Activated CD4-positive, alpha-beta memory T cell treated with anti-CD3 and anti-CD28 coated beads, Interleukin-2, amount 10 ng/mL, durations not matched to agents 7 days and 5 days (primary cell): ENCODE measurements around the gene SLC35G6. TPM values are rescaled to one million over a fixed set of nuclear protein-coding genes. Genes with fewer than 3 reads are reported as not detected.

Source experiments
- CTCF ChIA-PET: fragments of 350-600 bp; sonication (Branson Sonifier 250); formaldehyde crosslinking; loops from one replicate; lab custom pipeline; 2021; ENCODE audit warnings: antibody characterized with exemption, inconsistent platforms; lab: Charles Lee
- POLR2A ChIA-PET: fragments of 350-600 bp; sonication (Branson Sonifier 250); formaldehyde crosslinking; loops from one replicate; lab custom pipeline; 2021; ENCODE audit warnings: antibody characterized with exemption; lab: Charles Lee
- DNase-seq: peaks from one replicate; pipeline ENCODE4 v3.0.0-alpha.2; 2020
- H3K27ac Mint-ChIP-seq: one replicate; pipeline ENCODE4 v1.8.0; 2021; ENCODE audit warnings: mild to moderate bottlenecking, mixed read lengths
- H3K27me3 Mint-ChIP-seq: one replicate; pipeline ENCODE4 v1.8.0; 2021; ENCODE audit warnings: mixed read lengths
- H3K36me3 Mint-ChIP-seq: one replicate; pipeline ENCODE4 v1.8.0; 2021; ENCODE audit warnings: low read depth, mixed read lengths
- H3K4me1 Mint-ChIP-seq: one replicate; pipeline ENCODE4 v1.8.0; 2021; ENCODE audit warnings: mixed read lengths
- H3K4me3 Mint-ChIP-seq: one replicate; pipeline ENCODE4 v1.8.0; 2021; ENCODE audit warnings: mild to moderate bottlenecking, mixed read lengths
- H3K9me3 Mint-ChIP-seq: one replicate; pipeline ENCODE4 v1.8.0; 2021; ENCODE audit warnings: mixed read lengths
- total RNA-seq, 2 experiments: library from RNA; stranded (reverse); gene quantifications; one replicate each; pipeline ENCODE4 v1.2.3, GENCODE V29; 2021

Gene SLC35G6
- total RNA-seq, 2 experiments from 2014 or later: not detected

GRCh38 chr17:7440834-7441195, 40.4 kb upstream of the SLC35G6 start:
- peaks cover 49% of the 10 kb centered on the region for H3K4me1 Mint-ChIP-seq
- POLR2A ChIA-PET: interaction anchor here (0.7 to 14.4 kb wide), 7 partner anchors 12 to 143 kb away, joined by 3 to 232 read pairs (median 5); partner anchors contain the start of genes MPDU1, POLR2A, SLC35G6 and ZBTB4
- peak; percentile 18 for DNase-seq

GRCh38 chr17:7441266-7441665, 40.0 kb upstream of the SLC35G6 start:
- Mint-ChIP-seq H3K4me1 (peaks cover 48% of the 10 kb centered on the region), H3K36me3 (peaks cover 21% of the 10 kb centered on the region), H3K9me3 (no peaks in the 10 kb centered on the region), H3K27ac (no peak overlapping the region), H3K4me3 (no peak overlapping the region), H3K27me3 (peaks cover 68% of the 10 kb centered on the region)
- POLR2A ChIA-PET: interaction anchor here (1.1 to 14.4 kb wide), 5 partner anchors 12 to 142 kb away, joined by 3 to 232 read pairs (median 5); partner anchors contain the start of genes MPDU1, POLR2A, SLC35G6 and ZBTB4
- CTCF ChIA-PET: interaction anchor here (0.6 to 3.7 kb wide), 5 partner anchors 34 to 120 kb away, joined by 3 to 18 read pairs (median 3); no protein-coding TSS in a partner anchor
- no peak for DNase-seq

More at GRCh38 chr17:7440834-7441195, 40.4 kb upstream of the SLC35G6 start:
- H3K36me3 Mint-ChIP-seq: peaks cover 23% of the 10 kb centered on the region
- H3K4me3 Mint-ChIP-seq: peak overlapping the region; percentile 74
- CTCF ChIA-PET: interaction anchor here (0.6 to 3.7 kb wide), 4 partner anchors 44 to 120 kb away, joined by 3 to 18 read pairs (median 3); no protein-coding TSS in a partner anchor
- no peak overlapping the region for H3K27ac Mint-ChIP-seq
- no peaks in the 10 kb centered on the region for H3K9me3 Mint-ChIP-seq
- H3K27me3 Mint-ChIP-seq: peaks cover 66% of the 10 kb centered on the region

- Mint-ChIP-seq H3K4me3 (no peak overlapping the region), H3K9me3 (no peaks in the 10 kb centered on the region), H3K27me3 (peaks cover 73% of the 10 kb centered on the region), H3K36me3 (peaks cover 21% of the 10 kb centered on the region), H3K4me1 (peaks cover 42% of the 10 kb centered on the region), H3K27ac (no peak overlapping the region)
- CTCF ChIA-PET: interaction anchor here (0.9 to 1.0 kb wide), 2 partner anchors 34 to 91 kb away, joined by 4 read pairs; no protein-coding TSS in a partner anchor
- POLR2A ChIA-PET: interaction anchor here (1.5 to 14.4 kb wide), 3 partner anchors 11 to 40 kb away, joined by 5 to 232 read pairs (median 37); partner anchors contain the start of genes POLR2A, SLC35G6 and ZBTB4
- no peak for DNase-seq
These were observed 39.1 kb upstream of the SLC35G6 start for GRCh38 chr17:7442142-7442541.

GRCh38 chr17:7443499-7444485, 37.5 kb upstream of the SLC35G6 start:
- DNase-seq: no peak
- Mint-ChIP-seq H3K27ac (no peak overlapping the region), H3K9me3 (no peaks in the 10 kb centered on the region), H3K27me3 (peaks cover 70% of the 10 kb centered on the region), H3K36me3 (peaks cover 15% of the 10 kb centered on the region), H3K4me1 (peaks cover 30% of the 10 kb centered on the region), H3K4me3 (no peak overlapping the region)
- ChIA-PET CTCF (interaction anchor here (0.6 to 5.7 kb wide), 7 partner anchors 8 to 145 kb away, joined by 3 to 30 read pairs (median 4); partner anchors contain the start of genes TMEM102 and ZBTB4), POLR2A (interaction anchor here (1.2 to 14.4 kb wide), 8 partner anchors 8 to 244 kb away, joined by 3 to 232 read pairs (median 4); partner anchors contain the start of genes ACAP1, POLR2A, SLC35G6 and TMEM102)

GRCh38 chr17:7444682-7445618, 36.3 kb upstream of the SLC35G6 start, which contains the start of gene CHRNB1:
Gene CHRNB1, plus strand, starts transcription at chr17:7445061. Its CDS starts 67 bp downstream, at chr17:7445128.
- DNase-seq: peak; percentile 21
- POLR2A ChIA-PET: interaction anchor here (1.2 to 14.4 kb wide), 8 partner anchors 8 to 243 kb away, joined by 3 to 232 read pairs (median 4); partner anchors contain the start of genes ACAP1, POLR2A, SLC35G6 and TMEM102
- no peak within 1 kb of the TSS for H3K27ac Mint-ChIP-seq
- peaks cover 65% of the 10 kb centered on the region for H3K27me3 Mint-ChIP-seq
- CTCF ChIA-PET: interaction anchor here (0.6 to 5.7 kb wide), 5 partner anchors 9 to 144 kb away, joined by 3 to 30 read pairs (median 5); partner anchors contain the start of genes SENP3 and TMEM102
- H3K4me3 Mint-ChIP-seq: peak within 1 kb of the TSS; percentile 59
- peaks cover 26% of the 10 kb centered on the region for H3K4me1 Mint-ChIP-seq
- H3K36me3 Mint-ChIP-seq: peaks cover 11% of the 10 kb centered on the region
- H3K9me3 Mint-ChIP-seq: no peaks in the 10 kb centered on the region

GRCh38 chr17:7445619-7445968, 35.7 kb upstream of the SLC35G6 start:
- H3K27me3 Mint-ChIP-seq: peaks cover 59% of the 10 kb centered on the region
- DNase-seq: peak; percentile 34
- H3K9me3 Mint-ChIP-seq: no peaks in the 10 kb centered on the region
- H3K4me3 Mint-ChIP-seq: peak overlapping the region; percentile 59
- no peak overlapping the region for H3K27ac Mint-ChIP-seq
- H3K36me3 Mint-ChIP-seq: peaks cover 11% of the 10 kb centered on the region
- POLR2A ChIA-PET: interaction anchor here (4.5 to 14.4 kb wide), 3 partner anchors 10 to 36 kb away, joined by 29 to 232 read pairs (median 37); partner anchors contain the start of genes POLR2A, SLC35G6, TMEM102 and ZBTB4
- peaks cover 20% of the 10 kb centered on the region for H3K4me1 Mint-ChIP-seq
- CTCF ChIA-PET: interaction anchor here (1.5 to 5.7 kb wide), 3 partner anchors 10 to 115 kb away, joined by 4 to 30 read pairs (median 12); partner anchors contain the start of genes SENP3 and TMEM102

- DNase-seq: no peak
- ChIA-PET CTCF (interaction anchor here (5.7 kb wide), 1 partner anchor 13 kb away, joined by 30 read pairs; the partner anchor contains the start of gene TMEM102), POLR2A (interaction anchor here (4.5 kb wide), 1 partner anchor 13 kb away, joined by 29 read pairs; the partner anchor contains the start of gene TMEM102)
- H3K4me3 Mint-ChIP-seq: no peak overlapping the region
- H3K9me3 Mint-ChIP-seq: no peaks in the 10 kb centered on the region
- no peak overlapping the region for H3K27ac Mint-ChIP-seq
- peaks cover 11% of the 10 kb centered on the region for H3K36me3 Mint-ChIP-seq
- peaks cover 37% of the 10 kb centered on the region for H3K27me3 Mint-ChIP-seq
- peaks cover 18% of the 10 kb centered on the region for H3K4me1 Mint-ChIP-seq
These were observed 32.8 kb upstream of the SLC35G6 start for GRCh38 chr17:7448461-7448860.

GRCh38 chr17:7459961-7460545, 21.2 kb upstream of the SLC35G6 start:
- no peak for DNase-seq
- peaks cover 24% of the 10 kb centered on the region for H3K4me1 Mint-ChIP-seq
- peaks cover 37% of the 10 kb centered on the region for H3K36me3 Mint-ChIP-seq
- H3K27me3 Mint-ChIP-seq: no peaks in the 10 kb centered on the region
- POLR2A ChIA-PET: interaction anchor here (0.9 to 2.2 kb wide), 3 partner anchors 19 to 25 kb away, joined by 3 to 8 read pairs (median 5); partner anchors contain the start of genes POLR2A and ZBTB4
- no peak overlapping the region for H3K4me3 Mint-ChIP-seq
- CTCF ChIA-PET: no interaction called here
- no peak overlapping the region for H3K27ac Mint-ChIP-seq
- no peaks in the 10 kb centered on the region for H3K9me3 Mint-ChIP-seq

- Mint-ChIP-seq H3K9me3 (no peaks in the 10 kb centered on the region), H3K36me3 (peaks cover 31% of the 10 kb centered on the region), H3K4me3 (no peak overlapping the region), H3K4me1 (peaks cover 21% of the 10 kb centered on the region), H3K27ac (no peak overlapping the region), H3K27me3 (no peaks in the 10 kb centered on the region)
- ChIA-PET CTCF (interaction anchor here (1.4 to 1.6 kb wide), 2 partner anchors 24 to 25 kb away, joined by 3 to 6 read pairs; no protein-coding TSS in a partner anchor), POLR2A (interaction anchor here (0.9 to 2.2 kb wide), 5 partner anchors 18 to 24 kb away, joined by 3 to 8 read pairs (median 5); partner anchors contain the start of genes POLR2A and ZBTB4)
- no peak for DNase-seq
These were observed 20.2 kb upstream of the SLC35G6 start for GRCh38 chr17:7460850-7461660.
